H9 (cell line): ENCODE measurements around the gene TRAPPC8. TPM values are rescaled to one million over a fixed set of nuclear protein-coding genes. Genes with fewer than 3 reads are reported as not detected.

Source experiments
- DNase-seq: peaks from one replicate; pipeline ENCODE4 v3.0.0-alpha.2; 2017
- H2AFZ ChIP-seq: one replicate; pipeline ENCODE4 v1.6.1; 2013; ENCODE audit warnings: mild to moderate bottlenecking, low read length, control low read depth, moderate library complexity
- H2AK5ac ChIP-seq: 2 replicates; pipeline ENCODE4 v1.6.1; 2013; ENCODE audit warnings: low read length, control low read depth, mixed read lengths; ENCODE audit not compliant: insufficient read length
- H2BK120ac ChIP-seq: one replicate; pipeline ENCODE4 v1.6.1; 2013; ENCODE audit warnings: low read depth, mild to moderate bottlenecking, low read length, control low read depth, inconsistent platforms; ENCODE audit not compliant: poor library complexity, severe bottlenecking
- H2BK12ac ChIP-seq: 2 replicates; pipeline ENCODE4 v1.6.1; 2013; ENCODE audit warnings: low read length, control low read depth, mixed read lengths, low read depth; ENCODE audit not compliant: insufficient read length
- H2BK15ac ChIP-seq: 2 replicates; pipeline ENCODE4 v1.6.1; 2013; ENCODE audit warnings: low read depth, low read length, control low read depth
- H2BK20ac ChIP-seq: one replicate; pipeline ENCODE4 v1.6.1; 2013; ENCODE audit warnings: low read depth, mild to moderate bottlenecking, low read length, control low read depth, inconsistent platforms; ENCODE audit not compliant: poor library complexity, severe bottlenecking
- H2BK5ac ChIP-seq: 2 replicates; pipeline ENCODE4 v1.6.1; 2013; ENCODE audit warnings: low read length, control low read depth, mixed read lengths; ENCODE audit not compliant: insufficient read length
- H3K14ac ChIP-seq: 2 replicates; pipeline ENCODE4 v1.6.1; 2013; ENCODE audit warnings: low read length, control low read depth; ENCODE audit not compliant: insufficient read depth
- H3K18ac ChIP-seq: 2 replicates; pipeline ENCODE4 v1.6.1; 2013; ENCODE audit warnings: low read depth, mild to moderate bottlenecking, mixed read lengths, low read length, control low read depth; ENCODE audit not compliant: insufficient read length
- H3K23ac ChIP-seq: 2 replicates; pipeline ENCODE4 v1.6.1; 2013; ENCODE audit warnings: low read length, control low read depth, mixed read lengths, low read depth; ENCODE audit not compliant: insufficient read length
- H3K23me2 ChIP-seq: 2 replicates; pipeline ENCODE4 v1.6.1; 2013; ENCODE audit warnings: low read depth, mild to moderate bottlenecking, mixed read lengths, low read length, control low read depth; ENCODE audit not compliant: insufficient read length, poor library complexity, severe bottlenecking
- H3K27ac ChIP-seq: 2 replicates; pipeline ENCODE4 v1.5.1; 2013; ENCODE audit warnings: low read length, control low read depth, mixed read lengths, low read depth; ENCODE audit not compliant: insufficient read length
- H3K27me3 ChIP-seq: 2 replicates; pipeline ENCODE4 v1.6.1; 2013; ENCODE audit warnings: low read length, control low read depth, inconsistent platforms; ENCODE audit not compliant: insufficient read depth
- H3K4ac ChIP-seq: 2 replicates; pipeline ENCODE4 v1.6.1; 2013; ENCODE audit warnings: low read depth, mild to moderate bottlenecking, control low read depth, inconsistent platforms, low read length, moderate library complexity
- H3K4me1 ChIP-seq: 2 replicates; pipeline ENCODE4 v1.6.1; 2013; ENCODE audit warnings: low read length, control low read depth, inconsistent platforms; ENCODE audit not compliant: insufficient read depth
- H3K4me2 ChIP-seq: 2 replicates; pipeline ENCODE4 v1.6.1; 2013; ENCODE audit warnings: low read length, control low read depth, mixed read lengths; ENCODE audit not compliant: insufficient read length, insufficient read depth
- H3K56ac ChIP-seq: 2 replicates; pipeline ENCODE4 v1.6.1; 2013; ENCODE audit warnings: low read depth, mild to moderate bottlenecking, mixed read lengths, low read length, control low read depth; ENCODE audit not compliant: insufficient read length
- H3K79me1 ChIP-seq: 2 replicates; pipeline ENCODE4 v1.6.1; 2013; ENCODE audit warnings: low read depth, mild to moderate bottlenecking, moderate library complexity, low read length, control low read depth, inconsistent platforms; ENCODE audit not compliant: insufficient read depth, poor library complexity, severe bottlenecking
- H3K79me2 ChIP-seq: 2 replicates; pipeline ENCODE4 v1.6.1; 2013; ENCODE audit warnings: low read length, control low read depth, inconsistent platforms; ENCODE audit not compliant: insufficient read depth
- H3K9ac ChIP-seq: 2 replicates; pipeline ENCODE4 v1.6.1; 2013; ENCODE audit warnings: low read length, control low read depth, mixed read lengths; ENCODE audit not compliant: insufficient read length; ENCODE audit errors: extremely low read depth
- H3K9me3 ChIP-seq: one replicate; pipeline ENCODE4 v1.6.1; 2013; ENCODE audit warnings: low read depth, low read length, inconsistent platforms; ENCODE audit not compliant: control insufficient read depth
- H3T11ph ChIP-seq: one replicate; pipeline ENCODE4 v1.6.1; 2013; ENCODE audit warnings: mild to moderate bottlenecking, low read length, control low read depth, inconsistent platforms
- H4K20me1 ChIP-seq: one replicate; pipeline ENCODE4 v1.6.1; 2013; ENCODE audit not compliant: control insufficient read depth, insufficient read length, insufficient read depth
- H4K5ac ChIP-seq: 2 replicates; pipeline ENCODE4 v1.6.1; 2013; ENCODE audit warnings: low read depth, mild to moderate bottlenecking, mixed read lengths, low read length, control low read depth; ENCODE audit not compliant: insufficient read length
- H4K8ac ChIP-seq: replicated peaks from 2 replicates; pipeline ENCODE4 v1.6.1; 2013; ENCODE audit warnings: low read length, control low read depth, mixed read lengths, low read depth; ENCODE audit not compliant: insufficient read length
- H4K91ac ChIP-seq: 2 replicates; pipeline ENCODE4 v1.6.1; 2013; ENCODE audit warnings: low read depth, mild to moderate bottlenecking, moderate library complexity, mixed read lengths, low read length, control low read depth; ENCODE audit not compliant: insufficient read length
- H3K27ac Mint-ChIP-seq, 3 experiments: 2 replicates in 2 of 3; 3 replicates in 1 of 3; pipeline ENCODE4 v1.8.0; 2020 to 2021; ENCODE audit warnings: mixed read lengths in 3 of 3, mild to moderate bottlenecking in 1 of 3, moderate library complexity in 1 of 3
- H3K27me3 Mint-ChIP-seq: 2 replicates; pipeline ENCODE4 v1.8.0; 2021; ENCODE audit warnings: low read depth, mild to moderate bottlenecking, moderate library complexity, mixed read lengths
- H3K36me3 Mint-ChIP-seq, 3 experiments: 2 replicates in 2 of 3; 3 replicates in 1 of 3; pipeline ENCODE4 v1.8.0; 2020 to 2021; ENCODE audit warnings: low read depth in 3 of 3, mixed read lengths in 3 of 3; ENCODE audit not compliant: insufficient read depth in 1 of 3
- H3K4me1 Mint-ChIP-seq, 2 experiments: 2 replicates each; pipeline ENCODE4 v1.8.0; 2020; ENCODE audit warnings: mixed read lengths in 2 of 2
- H3K4me3 Mint-ChIP-seq, 2 experiments: 2 replicates in 1 of 2; 3 replicates in 1 of 2; pipeline ENCODE4 v1.8.0; 2020 to 2021; ENCODE audit warnings: mild to moderate bottlenecking in 2 of 2, mixed read lengths in 2 of 2, moderate library complexity in 1 of 2
- H3K9me3 Mint-ChIP-seq, 2 experiments: 2 replicates in 1 of 2; 3 replicates in 1 of 2; pipeline ENCODE4 v1.8.0; 2020; ENCODE audit warnings: mild to moderate bottlenecking in 2 of 2, mixed read lengths in 2 of 2, moderate library complexity in 1 of 2
- CTCF ChIP-seq: fragments of 200-600 bp; sonication (generic); conservative IDR thresholded peaks from 3 replicates; pipeline ENCODE4 v1.8.0; 2021; ENCODE audit warnings: antibody characterized with exemption, mild to moderate bottlenecking
- WGBS: extraction: QIAGEN DNeasy Blood & Tissue Kit; methylation state at CpG from one replicate; pipeline ENCODE4 v1.1.7; 2013; ENCODE audit warnings: missing lambda C conversion rate, low lambda C conversion rate, mixed read lengths; ENCODE audit not compliant: insufficient read length; ENCODE audit errors: extremely low coverage; 5-methylcytosine and 5-hydroxymethylcytosine counted together
- total RNA-seq: library from RNA; stranded (reverse); gene quantifications from 2 replicates; pipeline ENCODE4 v1.2.1, GENCODE V29; 2021

The TRAPPC8 gene
- total RNA-seq, 1 experiment from 2014 or later = 40.4 TPM

- Histone ChIP-seq H2BK120ac (no peak overlapping the region), H4K91ac (no peak overlapping the region), H2BK5ac (no peak overlapping the region), H3K27me3 (no peaks in the 10 kb centered on the region), H3K23me2 (no peaks in the 10 kb centered on the region), H3K9me3 (peaks cover 6% of the 10 kb centered on the region), H3K4ac (no peak overlapping the region), H2AFZ (peak overlapping the region; percentile 42), H3K79me2 (no peaks in the 10 kb centered on the region), H3K14ac (no peak overlapping the region), H3K18ac (no peak overlapping the region), H3K56ac (no peak overlapping the region), H3T11ph (no peak overlapping the region), H3K27ac (no peak overlapping the region), H2BK20ac (no peak overlapping the region), H4K5ac (no peak overlapping the region), H2BK12ac (no peak overlapping the region), H3K23ac (no peak overlapping the region), H4K20me1 (no peaks in the 10 kb centered on the region), H3K4me1 (no peaks in the 10 kb centered on the region), H2BK15ac (no peak overlapping the region), H4K8ac (no peak overlapping the region), H3K4me2 (no peak overlapping the region), H2AK5ac (no peak overlapping the region), H3K9ac (no peak overlapping the region), H3K79me1 (no peaks in the 10 kb centered on the region)
- TF ChIP-seq CTCF = peak; percentile 89
- peaks cover 37 to 43% of the 10 kb centered on the region in 2 experiments for H3K9me3 Mint-ChIP-seq
- no CpG with 5 or more reads among the region's 9 CpGs for WGBS
- H3K27ac Mint-ChIP-seq = no peak overlapping the region
- H3K4me3 Mint-ChIP-seq = no peak overlapping the region
- H3K27me3 Mint-ChIP-seq = peaks cover 4% of the 10 kb centered on the region; the same call in 1 of the 2 replicates
- peak; percentile 70 for DNase-seq
- H3K4me1 Mint-ChIP-seq = peaks cover 2 to 8% of the 10 kb centered on the region in 2 experiments; a peak in 2 of 4 replicates
- peaks cover 17 to 42% (median 18%) of the 10 kb centered on the region in 3 experiments for H3K36me3 Mint-ChIP-seq
Observed at GRCh38 chr18:31977270-31977872, 34.4 kb upstream of the TRAPPC8 start.
